ENCODE results near the gene OR2V1. TPM values are rescaled to one million over a fixed set of nuclear protein-coding genes. Genes with fewer than 3 reads are reported as not detected.

Gene OR2V1
- total RNA-seq, 2 donors from 2014 or later, result not detected

GRCh38 chr5:181092428-181092827 is 38.5 kb downstream of the OR2V1 start:
- Histone ChIP-seq H3K4me3 (no peak overlapping the region), H3K9me3 (no peaks in the 10 kb centered on the region), H3K27me3 (replicated peaks; ENCODE audit: insufficient read depth) (peaks cover 2% of the 10 kb centered on the region), H3K36me3 (no peaks in the 10 kb centered on the region), H3K27ac (no peak overlapping the region), H3K4me1 (replicated peaks) (no peaks in the 10 kb centered on the region)
- no peak for TF ChIP-seq CTCF (IDR thresholded peaks at IDR 0.05)
- TF ChIP-seq POLR2A (IDR thresholded peaks at IDR 0.05), result no peak
- TF ChIP-seq POLR2AphosphoS5 (IDR thresholded peaks at IDR 0.05), result no peak
- intact Hi-C loops (cut with DNase I), result no loop called here
- no peak for DNase-seq (ENCODE audit: low spot score)
- 69% methylated on average over 7 of the region's 7 CpGs for WGBS

GRCh38 chr5:181088289-181088688 is 42.7 kb downstream of the OR2V1 start:
- Histone ChIP-seq H3K4me1 (replicated peaks) (no peaks in the 10 kb centered on the region), H3K36me3 (no peaks in the 10 kb centered on the region), H3K27me3 (replicated peaks; ENCODE audit: insufficient read depth) (peaks cover 4% of the 10 kb centered on the region), H3K27ac (no peak overlapping the region), H3K4me3 (no peak overlapping the region), H3K9me3 (no peaks in the 10 kb centered on the region)
- intact Hi-C loops (cut with DNase I), result no loop called here
- WGBS, result 67% methylated on average over 10 of the region's 10 CpGs
- DNase-seq (ENCODE audit: low spot score), result no peak
- no peak for TF ChIP-seq POLR2AphosphoS5 (IDR thresholded peaks at IDR 0.05)
- no peak for TF ChIP-seq CTCF (IDR thresholded peaks at IDR 0.05)
- TF ChIP-seq POLR2A (IDR thresholded peaks at IDR 0.05), result no peak

GRCh38 chr5:181087309-181087708 is 43.7 kb downstream of the OR2V1 start:
- intact Hi-C loops (cut with DNase I), result no loop called here
- no peak for DNase-seq (ENCODE audit: low spot score)
- TF ChIP-seq POLR2A (IDR thresholded peaks at IDR 0.05), result no peak
- TF ChIP-seq POLR2AphosphoS5 (IDR thresholded peaks at IDR 0.05), result no peak
- no peak for TF ChIP-seq CTCF (IDR thresholded peaks at IDR 0.05)
- no peaks in the 10 kb centered on the region for H3K9me3 ChIP-seq
- peaks cover 4% of the 10 kb centered on the region for H3K27me3 ChIP-seq (replicated peaks; ENCODE audit: insufficient read depth)
- no peak overlapping the region for H3K27ac ChIP-seq
- H3K4me3 ChIP-seq, result no peak overlapping the region
- no peaks in the 10 kb centered on the region for H3K4me1 ChIP-seq (replicated peaks)
- H3K36me3 ChIP-seq, result no peaks in the 10 kb centered on the region
- 81% methylated on average over 10 of the region's 10 CpGs for WGBS

- DNase-seq (ENCODE audit: low spot score), result no peak
- Histone ChIP-seq H3K27me3 (replicated peaks; ENCODE audit: insufficient read depth) (peaks cover 7% of the 10 kb centered on the region), H3K9me3 (no peaks in the 10 kb centered on the region), H3K4me3 (no peak overlapping the region), H3K27ac (no peak overlapping the region), H3K4me1 (replicated peaks) (no peaks in the 10 kb centered on the region), H3K36me3 (no peaks in the 10 kb centered on the region)
- intact Hi-C loops (cut with DNase I), result no loop called here
- 62% methylated on average over 7 of the region's 7 CpGs for WGBS
- TF ChIP-seq POLR2A (IDR thresholded peaks at IDR 0.05) (no peak), POLR2AphosphoS5 (IDR thresholded peaks at IDR 0.05) (no peak), CTCF (IDR thresholded peaks at IDR 0.05) (no peak)
Measured at GRCh38 chr5:181086884-181087205, 44.1 kb downstream of the OR2V1 start.

GRCh38 chr5:181086026-181086883 is 44.7 kb downstream of the OR2V1 start:
- TF ChIP-seq POLR2A (IDR thresholded peaks at IDR 0.05), result no peak
- no peak for TF ChIP-seq POLR2AphosphoS5 (IDR thresholded peaks at IDR 0.05)
- no peak for TF ChIP-seq CTCF (IDR thresholded peaks at IDR 0.05)
- intact Hi-C loops (cut with DNase I), result no loop called here
- Histone ChIP-seq H3K36me3 (no peaks in the 10 kb centered on the region), H3K27me3 (replicated peaks; ENCODE audit: insufficient read depth) (peaks cover 7% of the 10 kb centered on the region), H3K27ac (no peak overlapping the region), H3K4me3 (no peak overlapping the region), H3K4me1 (replicated peaks) (no peaks in the 10 kb centered on the region), H3K9me3 (no peaks in the 10 kb centered on the region)
- DNase-seq (ENCODE audit: low spot score), result no peak
- WGBS, result 58% methylated on average over 17 of the region's 17 CpGs

Measured in prostate gland (tissue), 2 donors.